NCI-H345 treated with DMSO at 0.1 percent for 48 hours (cell line): ENCODE results near the gene SAV1.
"Not testable (repeated sequence)": the region's sequence is repeated elsewhere in the genome, so short reads cannot be mapped to it uniquely, and the experiment has no call there.

Experiments used
- DNase-seq: peaks from one replicate; lab custom pipeline; 2025; ENCODE audit not compliant: unreplicated experiment; lab: John Stamatoyannopoulos, UW

Gene SAV1

GRCh38 chr14:50666772-50667683 is 1.1 kb downstream of the SAV1 start:
- no peak for DNase-seq

DNA sequence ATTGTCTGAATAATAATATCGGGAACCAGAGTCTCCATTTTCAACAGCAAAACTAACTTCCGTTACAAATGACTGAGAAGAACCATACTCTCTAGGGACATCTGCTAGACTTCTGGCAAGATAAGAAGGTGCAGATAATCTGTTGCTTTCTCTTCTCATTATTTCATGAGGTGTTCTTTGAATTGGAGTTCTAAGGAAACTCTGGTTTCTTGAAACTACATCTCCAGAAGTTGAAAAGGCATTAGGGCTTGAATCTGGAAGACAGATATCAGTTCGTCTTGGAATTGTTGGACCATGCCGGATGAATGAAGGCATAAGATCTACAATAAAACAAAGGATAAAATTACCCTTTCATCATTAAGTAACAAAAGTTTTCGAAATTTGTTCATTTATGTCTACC is 2.8 kb downstream of the SAV1 start:
- DNase-seq: not testable (repeated sequence)

GRCh38 chr14:50664579-50664978 is 3.5 kb downstream of the SAV1 start:
- not testable (repeated sequence) for DNase-seq

DNA sequence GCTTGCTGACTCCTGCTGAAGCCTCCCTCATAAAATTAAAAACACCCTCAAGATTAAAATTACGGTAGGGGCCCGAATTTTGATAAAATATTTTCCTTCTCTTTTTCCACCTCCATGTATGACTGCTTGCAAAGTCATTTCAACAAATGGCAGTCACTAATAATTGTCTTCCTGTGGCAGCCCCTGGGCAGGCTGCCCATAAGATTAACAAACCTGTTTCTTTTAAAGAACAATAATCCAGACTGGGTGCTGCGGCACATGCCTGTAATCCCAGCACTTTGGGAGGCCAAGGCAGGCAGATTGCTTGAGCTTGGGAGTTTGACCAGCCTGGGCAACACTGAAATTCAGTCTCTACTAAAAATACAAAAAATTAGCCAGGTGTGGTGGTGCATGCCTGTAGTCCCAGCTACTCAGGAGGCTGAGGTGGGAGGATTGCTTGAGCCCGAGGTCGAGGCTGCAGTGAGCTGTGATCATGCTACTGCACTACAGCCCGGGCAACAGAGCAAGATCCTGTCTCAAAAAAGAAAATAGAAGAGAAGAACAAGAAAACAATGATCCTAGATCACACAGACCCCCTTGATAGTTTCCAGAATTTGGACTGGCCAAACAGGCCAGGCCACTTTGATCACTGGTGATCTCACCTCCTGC is 8.7 kb downstream of the SAV1 start:
- DNase-seq: no peak

DNA sequence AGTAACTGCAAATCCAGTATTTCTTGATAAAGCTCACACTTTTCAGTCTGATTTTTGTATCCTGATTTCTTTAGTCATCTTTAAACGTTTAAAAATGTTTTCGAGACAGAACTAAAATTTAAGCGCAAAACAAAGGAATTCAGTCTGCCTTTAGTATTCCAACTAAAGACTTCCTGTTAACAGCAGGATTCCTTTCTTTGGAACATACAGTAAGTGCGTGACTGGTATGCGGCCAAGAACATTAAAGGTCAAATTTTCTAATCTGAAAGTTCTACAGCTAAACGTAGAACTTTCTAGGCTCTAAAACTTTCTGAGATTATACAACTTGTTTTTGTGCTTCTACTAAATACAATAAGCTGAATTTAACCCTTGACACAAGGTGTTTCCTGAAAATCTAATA is 9.9 kb downstream of the SAV1 start:
- DNase-seq: no peak

- no peak for DNase-seq
Observed at GRCh38 chr14:50657753-50658152, 10.4 kb downstream of the SAV1 start.

DNA sequence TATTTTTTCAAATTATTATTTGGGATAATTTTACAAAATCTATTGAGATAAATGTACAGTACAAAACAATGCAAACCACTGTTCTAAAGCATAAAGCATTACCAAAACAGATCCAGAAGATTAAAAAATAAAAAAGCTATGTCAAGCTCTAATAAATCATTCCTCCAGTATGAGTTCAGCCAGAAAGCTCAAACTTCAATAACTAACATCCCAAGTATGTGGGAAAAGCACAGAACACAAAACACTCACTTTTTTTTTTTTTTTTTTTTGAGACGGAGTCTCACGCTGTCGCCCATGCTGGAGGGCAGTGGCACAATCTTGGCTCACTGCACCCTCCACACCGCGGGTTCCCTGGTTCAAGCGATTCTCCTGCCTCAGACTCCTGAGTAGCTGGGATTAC is 11.3 kb downstream of the SAV1 start:
- no peak for DNase-seq

DNA sequence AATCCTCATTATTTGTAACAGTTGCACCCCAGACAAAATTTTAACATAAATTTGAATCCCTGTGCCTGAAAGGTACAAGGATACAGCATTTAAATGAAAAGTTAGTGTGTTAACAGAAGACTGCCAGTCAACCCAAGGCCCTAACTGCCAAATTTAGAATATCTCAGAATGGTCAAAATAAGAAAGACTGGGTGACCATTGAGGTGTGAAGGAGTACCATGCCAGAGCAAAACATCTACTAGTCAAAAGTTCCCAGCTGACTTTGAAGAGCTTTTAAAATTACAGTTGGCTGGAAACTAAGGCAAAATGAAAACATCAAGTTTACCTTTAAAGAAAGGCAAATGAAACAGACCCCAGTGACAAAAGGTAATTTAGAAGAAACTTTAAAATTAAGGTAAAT is 18.4 kb downstream of the SAV1 start:
- DNase-seq: no peak

DNA sequence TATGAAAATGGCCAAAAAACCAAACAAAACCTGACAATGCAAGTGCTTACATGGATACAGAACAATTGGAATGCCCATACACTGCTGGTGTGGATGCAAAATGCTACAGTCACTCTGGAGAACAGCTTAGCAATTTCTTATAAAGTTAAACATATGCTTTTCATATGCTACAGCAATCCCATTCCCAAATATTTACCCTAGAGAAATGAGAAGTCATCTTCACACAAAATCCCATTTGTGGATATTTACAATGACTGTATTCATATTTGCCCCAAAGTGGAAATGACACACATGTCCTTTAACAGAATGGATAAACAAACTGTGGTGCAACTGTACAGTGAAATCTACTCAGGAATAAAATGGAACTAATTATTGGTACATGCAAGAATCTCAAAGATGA is 20.4 kb downstream of the SAV1 start:
- no peak for DNase-seq

GRCh38 chr14:50647282-50647681 is 20.8 kb downstream of the SAV1 start:
- no peak for DNase-seq

GRCh38 chr14:50635141-50635540 is 33.0 kb downstream of the SAV1 start:
- DNase-seq: no peak

- no peak for DNase-seq
Observed at GRCh38 chr14:50633954-50634353, 34.2 kb downstream of the SAV1 start.

DNA sequence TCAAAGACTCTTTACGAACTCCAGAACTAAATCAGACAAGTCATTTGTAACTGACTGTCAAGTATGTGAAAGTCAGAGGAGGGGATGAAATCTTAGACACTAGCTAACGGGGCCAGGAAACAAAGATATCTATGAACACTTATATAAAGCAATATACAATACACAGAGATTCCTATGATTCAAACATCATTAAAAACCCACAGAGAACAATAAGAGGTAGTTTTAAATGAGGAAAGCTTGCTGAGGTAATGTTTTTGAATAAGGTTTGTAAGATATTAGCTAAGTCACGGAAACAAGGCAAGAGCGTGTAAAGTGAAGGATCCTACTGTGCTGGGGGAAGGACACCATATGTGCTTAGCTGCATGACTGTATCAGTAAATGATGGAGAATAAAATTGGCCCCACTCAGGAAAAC is 36.7 kb downstream of the SAV1 start:
- no peak for DNase-seq

- DNase-seq: not testable (repeated sequence)
Observed at GRCh38 chr14:50624947-50625346, 43.2 kb downstream of the SAV1 start.

GRCh38 chr14:50624447-50624846 is 43.7 kb downstream of the SAV1 start:
- DNase-seq: no peak

- no peak for DNase-seq
Observed at GRCh38 chr14:50622978-50623377, 45.1 kb downstream of the SAV1 start.

DNA sequence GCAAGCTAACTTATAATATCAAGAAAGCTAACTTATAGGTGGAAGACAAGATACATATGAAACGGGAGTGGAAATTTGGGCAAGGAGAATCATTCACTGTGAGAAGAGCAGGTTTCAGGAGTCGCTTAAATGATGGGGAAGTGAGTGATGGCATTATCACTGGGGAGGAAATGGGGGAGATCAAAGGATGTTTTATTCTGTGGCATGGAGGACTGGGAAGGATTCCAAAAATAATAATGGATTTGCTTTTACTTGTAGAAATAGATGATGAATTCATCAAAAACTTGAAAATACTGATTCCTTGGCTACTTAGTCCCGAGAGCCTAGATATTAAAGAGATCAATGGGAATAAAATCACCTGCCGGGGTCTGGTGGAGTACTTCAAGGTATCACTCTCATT is 47.8 kb downstream of the SAV1 start:
- no peak for DNase-seq

DNA sequence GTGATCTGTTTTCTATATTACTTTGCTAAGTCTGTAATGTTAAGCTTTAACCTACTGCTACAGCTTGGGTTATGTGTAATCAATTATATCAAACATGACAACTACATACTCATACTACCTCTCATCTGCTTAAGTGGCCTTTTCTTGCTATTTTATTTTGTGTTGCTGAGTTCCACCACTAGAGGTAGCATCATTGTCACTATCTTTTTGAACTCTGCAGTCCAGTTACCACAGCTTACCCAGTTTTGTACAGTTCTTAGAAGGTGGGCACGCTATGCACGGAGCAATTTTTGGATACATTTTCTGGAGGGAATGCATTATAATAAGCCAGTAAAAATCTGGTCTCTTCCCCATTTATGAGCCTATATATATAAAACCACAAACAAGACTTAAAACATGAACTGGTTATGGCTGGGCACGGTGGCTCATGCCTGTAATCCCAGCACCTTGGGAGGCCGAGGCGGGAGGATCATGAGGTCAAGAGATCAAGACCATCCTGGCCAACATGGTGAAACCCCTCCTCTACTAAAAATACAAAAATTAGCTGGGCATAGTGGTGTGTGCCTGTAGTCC is 48.5 kb downstream of the SAV1 start:
- DNase-seq: no peak

DNA sequence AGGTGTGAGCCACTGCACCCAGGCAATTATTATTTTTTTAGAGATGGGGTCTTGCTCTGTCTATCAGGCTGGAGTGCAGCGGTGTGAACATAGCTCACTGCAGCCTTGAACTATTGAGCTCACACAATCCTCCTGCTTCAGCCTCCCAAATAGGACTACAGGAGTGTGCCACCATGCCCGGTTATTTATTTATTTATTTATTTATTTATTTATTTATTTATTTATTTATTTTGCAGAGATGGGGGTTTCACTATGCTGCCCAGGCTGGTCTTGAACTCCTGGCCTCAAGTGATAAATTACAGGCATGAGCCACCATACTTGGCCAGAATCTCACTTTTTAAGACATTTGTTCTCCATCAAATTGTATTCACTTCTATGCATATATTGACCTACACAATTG is 51.8 kb downstream of the SAV1 start:
- no peak for DNase-seq

- DNase-seq: no peak
Observed at GRCh38 chr14:50615552-50615951, 52.6 kb downstream of the SAV1 start.

DNA sequence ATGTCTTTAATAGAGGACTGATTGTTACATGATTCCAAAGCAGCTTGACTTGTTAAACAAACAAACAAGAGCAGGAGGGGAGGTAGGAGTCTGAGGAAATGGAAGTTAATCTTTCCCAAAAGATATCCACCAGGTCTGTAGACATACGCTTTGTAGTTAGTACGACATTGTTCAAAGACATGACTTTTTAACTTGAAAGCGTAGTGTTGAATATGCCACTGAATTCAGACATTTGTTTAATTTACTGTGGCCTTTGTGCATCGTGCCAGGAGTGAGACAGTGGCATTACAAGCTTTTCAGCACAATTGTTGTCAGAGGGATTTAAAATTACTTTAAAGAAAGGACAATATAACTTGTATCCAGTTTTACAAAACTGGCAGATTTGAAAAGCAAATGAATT is 53.0 kb downstream of the SAV1 start:
- no peak for DNase-seq

DNA sequence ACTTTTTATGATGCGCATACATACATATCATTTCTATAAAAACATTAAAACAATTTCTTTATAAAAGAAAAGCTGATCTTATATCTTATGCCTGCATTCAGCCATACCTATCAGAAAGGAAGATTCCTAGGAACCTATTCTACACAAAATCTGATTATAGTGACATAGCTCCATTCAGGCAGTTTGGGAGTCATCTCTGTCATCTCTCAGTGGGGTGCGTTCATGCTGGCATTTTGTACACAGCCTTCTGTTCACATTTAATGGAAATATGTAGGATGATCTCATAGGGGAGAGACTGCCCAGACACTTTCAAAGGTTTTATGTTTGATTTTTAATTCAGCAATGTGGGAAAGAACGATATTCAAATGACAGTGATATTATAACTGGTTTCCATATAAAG is 55.3 kb downstream of the SAV1 start:
- no peak for DNase-seq
